Lower leg skin (tissue), 3 donors: ENCODE measurements around the gene EML1.

ENCODE experiments used
- CTCF ChIP-seq, 3 donors: fragments of 450-650 bp; IDR thresholded peaks; one replicate each; pipeline ENCODE4 v1.5.1; 2016; ENCODE audit warnings: antibody characterized with exemption in 3 of 3, mild to moderate bottlenecking in 3 of 3, moderate library complexity in 2 of 3
- POLR2A ChIP-seq, 2 donors: fragments of 450-650 bp; IDR thresholded peaks; one replicate each; pipeline ENCODE4 v1.6.1; 2016 to 2017; ENCODE audit warnings: antibody characterized with exemption in 2 of 2, mild to moderate bottlenecking in 1 of 2, moderate library complexity in 1 of 2

GRCh38 chr14:99747167-99747566, 46.0 kb upstream of the EML1 start:
- no peak for TF ChIP-seq CTCF (IDR thresholded peaks at IDR 0.05)
- no peak for TF ChIP-seq POLR2A (IDR thresholded peaks at IDR 0.05)
